Prostate gland (tissue), 2 donors: ENCODE data around the gene ATF1. TPM values are rescaled to one million over a fixed set of nuclear protein-coding genes. Genes with fewer than 3 reads are reported as not detected.
"Not testable (repeated sequence)": the region's sequence is repeated elsewhere in the genome, so short reads cannot be mapped to it uniquely, and the experiment has no call there.

Source experiments
- DNase-seq: peaks from one replicate; pipeline ENCODE4 v3.0.0-alpha.2; 2019; ENCODE audit warnings: low spot score
- H3K27ac ChIP-seq, 2 donors: fragments of 200-600 bp; sonication (generic); 2 replicates each; pipeline ENCODE4 v1.5.1; 2017 to 2019
- H3K27me3 ChIP-seq: fragments of 200-600 bp; sonication (generic); replicated peaks from 2 replicates; pipeline ENCODE4 v1.5.1; 2019; ENCODE audit not compliant: insufficient read depth
- H3K36me3 ChIP-seq, 2 donors: fragments of 200-600 bp; sonication (generic); 1 replicate in 1 of 2; 2 replicates in 1 of 2; pipeline versions ENCODE4 v1.5.1 to v1.8.1; 2017 to 2019
- H3K4me1 ChIP-seq: fragments of 200-600 bp; sonication (generic); replicated peaks from 2 replicates; pipeline ENCODE4 v1.5.1; 2019
- H3K4me3 ChIP-seq, 2 donors: fragments of 200-600 bp; sonication (generic); 2 replicates each; pipeline ENCODE4 v1.5.1; 2017 to 2019
- H3K9me3 ChIP-seq: fragments of 200-600 bp; sonication (generic); 2 replicates; pipeline ENCODE4 v1.5.1; 2017
- CTCF ChIP-seq, 4 experiments: fragments of 200-600 bp in 2 of 4; fragments of 450-650 bp in 2 of 4; sonication (generic) in 2 of 4; IDR thresholded peaks; 1 replicate in 3 of 4; 2 replicates in 1 of 4; pipeline ENCODE4 v1.5.1; 2016 to 2019; ENCODE audit warnings: antibody characterized with exemption in 4 of 4, mild to moderate bottlenecking in 2 of 4, moderate library complexity in 2 of 4
- POLR2A ChIP-seq: fragments of 450-650 bp; IDR thresholded peaks from one replicate; pipeline ENCODE4 v1.6.1; 2016; ENCODE audit warnings: antibody characterized with exemption, mild to moderate bottlenecking
- POLR2AphosphoS5 ChIP-seq: sonication (generic); formaldehyde crosslinking; IDR thresholded peaks from one replicate; pipeline ENCODE4 v1.6.1; 2017; ENCODE audit warnings: antibody characterized with exemption
- WGBS: methylation state at CpG from one replicate; pipeline ENCODE4 v1.1.5; 2018; 5-methylcytosine and 5-hydroxymethylcytosine counted together
- intact Hi-C: fragments of 100-400 bp; cut with DNase I; formaldehyde crosslinking; loops from one replicate; pipeline ENCODE4 v1.14.2; 2022
- total RNA-seq, 2 donors: library from RNA; depleted of rRNA; stranded (reverse); fragments of >200 nt; gene quantifications; one replicate each; pipeline ENCODE4 v1.1.0, GENCODE V29; 2016

Gene ATF1
- total RNA-seq, 2 donors from 2014 or later: 20.2 to 27.4 TPM

- no peaks in the 10 kb centered on the region for H3K36me3 ChIP-seq
- TF ChIP-seq POLR2A: no peak
- no peak for TF ChIP-seq CTCF (IDR thresholded peaks at IDR 0.05)
- no peak for TF ChIP-seq POLR2AphosphoS5
- intact Hi-C loops: no loop called here
- no peaks in the 10 kb centered on the region for H3K9me3 ChIP-seq
- WGBS: 87% methylated on average over 5 of the region's 5 CpGs
- H3K27me3 ChIP-seq: no peaks in the 10 kb centered on the region
- no peaks in the 10 kb centered on the region for H3K4me1 ChIP-seq
- H3K27ac ChIP-seq: no peak overlapping the region
- H3K4me3 ChIP-seq: no peak overlapping the region
- no peak for DNase-seq
These were observed 26.2 kb downstream of the ATF1 start for GRCh38 chr12:50790081-50790480.

- H3K36me3 ChIP-seq: peaks cover 4% of the 10 kb centered on the region in 2 donors
- TF ChIP-seq POLR2A (no peak), CTCF (IDR thresholded peaks at IDR 0.05) (no peak), POLR2AphosphoS5 (no peak)
- H3K4me1 ChIP-seq: no peaks in the 10 kb centered on the region
- intact Hi-C loops: no loop called here
- H3K27ac ChIP-seq: no peak overlapping the region
- no peak for DNase-seq
- WGBS: 96% methylated on average over 2 of the region's 2 CpGs
- H3K9me3 ChIP-seq: peaks cover 5% of the 10 kb centered on the region
- no peak overlapping the region for H3K4me3 ChIP-seq
- no peaks in the 10 kb centered on the region for H3K27me3 ChIP-seq
These were observed 36.0 kb downstream of the ATF1 start for GRCh38 chr12:50799908-50800307.

DNA sequence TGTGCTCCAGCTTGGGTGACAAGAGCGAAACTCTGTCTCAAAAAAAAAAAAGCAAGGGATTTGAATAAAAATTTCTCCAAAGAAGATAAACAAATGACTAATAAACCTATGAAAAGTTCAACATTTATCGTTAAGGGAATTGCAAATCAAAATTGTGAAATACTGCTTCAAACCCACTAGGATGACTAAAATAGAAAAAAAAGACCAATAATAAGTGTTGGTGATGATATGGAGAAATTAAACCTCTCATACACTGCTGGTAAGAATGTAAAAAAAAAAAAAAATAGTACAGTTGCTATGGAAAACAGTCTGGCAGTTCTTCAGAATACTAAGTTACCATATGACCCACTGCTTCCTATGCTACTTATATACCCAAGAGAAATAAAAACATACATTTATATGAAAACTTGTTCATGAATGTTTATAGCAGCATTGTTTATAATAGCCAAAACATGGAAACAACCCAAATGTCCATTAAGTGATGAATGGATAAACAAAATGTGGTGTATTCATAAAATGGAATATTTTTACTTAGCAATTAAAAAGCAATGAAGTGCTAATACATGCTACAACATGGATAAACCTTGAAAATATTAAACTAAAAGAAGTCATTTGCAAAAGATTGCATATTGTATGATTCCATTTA is 39.5 kb downstream of the ATF1 start:
- Histone ChIP-seq H3K9me3 (peaks cover 5% of the 10 kb centered on the region), H3K27ac (no peak overlapping the region), H3K4me3 (no peak overlapping the region), H3K27me3 (no peaks in the 10 kb centered on the region), H3K36me3 (peaks cover 4% of the 10 kb centered on the region in 2 donors), H3K4me1 (no peaks in the 10 kb centered on the region)
- DNase-seq: no peak
- WGBS: 86% methylated on average over 2 of the region's 2 CpGs
- intact Hi-C loops: no loop called here
- TF ChIP-seq POLR2A (no peak), CTCF (IDR thresholded peaks at IDR 0.05) (no peak), POLR2AphosphoS5 (no peak)

DNA sequence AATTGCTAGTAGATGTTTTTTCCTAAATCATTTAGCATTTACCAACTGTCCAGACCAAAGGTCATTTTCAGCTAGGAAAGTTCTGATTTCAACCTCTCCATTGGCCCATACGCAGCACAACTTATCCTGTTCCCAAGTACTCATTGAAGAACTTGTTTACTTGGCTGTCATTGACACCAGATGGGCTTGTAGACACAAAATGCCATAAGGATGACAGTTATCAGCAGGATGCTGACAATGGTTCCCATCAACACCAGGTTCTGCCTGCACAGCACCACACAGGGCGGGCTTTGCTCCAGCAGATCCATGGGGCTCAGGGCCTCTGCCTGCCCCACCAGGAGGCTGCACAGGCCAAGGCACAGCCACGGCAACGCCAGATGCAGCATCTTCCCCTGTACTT is 42.3 kb downstream of the ATF1 start:
- TF ChIP-seq CTCF (IDR thresholded peaks at IDR 0.05) (no peak), POLR2AphosphoS5 (no peak), POLR2A (no peak)
- Histone ChIP-seq H3K27me3 (no peaks in the 10 kb centered on the region), H3K4me1 (no peaks in the 10 kb centered on the region), H3K27ac (no peak overlapping the region), H3K9me3 (no peaks in the 10 kb centered on the region), H3K4me3 (no peak overlapping the region), H3K36me3 (peaks cover 0 to 2% of the 10 kb centered on the region in 2 donors)
- intact Hi-C loops: no loop called here
- WGBS: 98% methylated on average over 4 of the region's 4 CpGs
- DNase-seq: no peak

DNA sequence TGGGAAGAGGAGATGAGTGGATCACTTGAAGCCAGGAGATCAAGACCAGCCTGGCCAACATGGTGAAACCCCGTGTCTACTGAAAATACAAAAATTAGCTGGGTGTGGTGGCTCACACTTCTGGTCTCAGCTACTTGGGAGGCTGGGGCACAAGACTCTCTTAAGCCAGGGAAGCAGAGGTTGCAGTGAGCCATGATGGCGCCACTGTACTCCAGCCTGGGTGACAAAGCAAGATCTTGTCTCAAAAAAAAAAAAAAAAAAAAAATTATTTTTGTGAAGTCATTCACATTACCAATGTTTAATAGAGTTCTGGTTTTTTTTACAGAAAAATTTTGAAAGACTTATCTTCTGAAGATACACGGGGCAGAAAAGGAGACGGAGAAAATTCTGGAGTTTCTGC is 45.2 kb downstream of the ATF1 start:
- DNase-seq, H3K9me3 ChIP-seq, H3K4me1 ChIP-seq, H3K27ac ChIP-seq, H3K4me3 ChIP-seq, H3K36me3 ChIP-seq, H3K27me3 ChIP-seq, intact Hi-C loops: not testable (repeated sequence)
- WGBS: 99% methylated on average over 4 of the region's 4 CpGs

DNA sequence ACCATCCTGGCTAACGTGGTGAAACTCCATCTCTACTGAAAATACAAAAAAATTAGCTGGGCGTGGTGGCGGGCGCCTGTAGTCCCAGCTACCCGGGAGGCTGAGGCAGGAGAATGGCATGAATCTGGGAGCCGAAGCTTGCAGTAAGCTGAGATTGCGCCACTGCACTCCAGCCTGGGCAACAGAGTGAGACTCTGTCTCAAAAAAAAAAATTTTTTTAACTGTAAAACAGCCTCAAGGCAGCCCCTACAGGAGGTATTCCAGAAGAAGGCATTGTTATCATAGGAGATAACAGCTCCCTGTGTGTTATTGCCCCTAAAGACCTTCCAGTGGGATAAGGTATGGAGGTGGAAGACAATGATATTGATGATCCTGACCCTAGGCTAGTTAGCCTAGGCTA is 51.0 kb downstream of the ATF1 start:
- intact Hi-C loops, H3K27me3 ChIP-seq, H3K4me1 ChIP-seq, H3K36me3 ChIP-seq, H3K4me3 ChIP-seq, H3K27ac ChIP-seq, H3K9me3 ChIP-seq, DNase-seq: not testable (repeated sequence)
- 93% methylated on average over 7 of the region's 7 CpGs for WGBS
